Sigmoid colon (tissue), 4 donors: ENCODE data around the gene PTGDS.

Experiments used
- EP300 ChIP-seq, 4 donors: sonication (generic); formaldehyde crosslinking; IDR thresholded peaks; one replicate each; pipeline ENCODE4 v1.6.1; 2017; ENCODE audit warnings: antibody characterized with exemption in 4 of 4
- POLR2AphosphoS5 ChIP-seq, 4 donors: sonication (generic); formaldehyde crosslinking; IDR thresholded peaks; one replicate each; pipeline ENCODE4 v1.6.1; 2017; ENCODE audit warnings: antibody characterized with exemption in 4 of 4
- TF ChIP-seq, protein P1 (sequence below), 4 experiments: fragments of 450-650 bp in 3 of 4; fragments of 200-600 bp in 1 of 4; IDR thresholded peaks; one replicate each; pipeline ENCODE4 v1.5.1; 2016 to 2019; ENCODE audit warnings: antibody characterized with exemption in 4 of 4, mild to moderate bottlenecking in 3 of 4, moderate library complexity in 2 of 4

DNA sequence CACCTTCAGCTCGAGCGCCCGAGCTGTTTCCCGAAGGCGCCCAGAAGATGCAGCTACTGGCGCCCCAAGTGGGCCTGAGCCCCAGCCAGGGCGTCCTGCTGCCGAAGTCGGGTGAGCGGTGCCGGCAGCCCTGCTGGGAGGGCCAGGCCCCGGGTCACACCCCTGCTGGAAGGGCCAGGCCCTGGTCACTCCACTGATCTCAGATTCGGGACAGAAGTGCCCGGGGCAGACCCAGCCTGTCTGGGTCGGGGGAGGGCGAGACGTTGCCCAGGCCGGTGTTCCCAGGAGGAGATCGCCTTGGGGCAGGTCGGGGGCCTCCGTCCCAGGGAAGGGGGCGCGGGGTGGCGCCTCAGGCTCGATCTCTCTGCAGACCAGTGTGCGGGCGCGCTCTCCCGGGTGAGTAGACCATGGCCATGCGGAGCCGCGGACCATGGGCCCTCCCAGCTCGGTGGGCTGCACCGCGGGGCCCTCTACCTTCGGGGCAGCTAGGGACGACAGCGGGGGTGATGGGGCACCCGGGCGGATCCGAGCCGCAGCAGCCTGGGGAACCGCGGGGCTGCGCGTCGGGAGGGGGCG is 7.8 kb downstream of the PTGDS start:
- TF ChIP-seq POLR2AphosphoS5 (IDR thresholded peaks at IDR 0.05) (no peak), EP300 (IDR thresholded peaks at IDR 0.05) (no peak)
- TF ChIP-seq, protein P1, sequence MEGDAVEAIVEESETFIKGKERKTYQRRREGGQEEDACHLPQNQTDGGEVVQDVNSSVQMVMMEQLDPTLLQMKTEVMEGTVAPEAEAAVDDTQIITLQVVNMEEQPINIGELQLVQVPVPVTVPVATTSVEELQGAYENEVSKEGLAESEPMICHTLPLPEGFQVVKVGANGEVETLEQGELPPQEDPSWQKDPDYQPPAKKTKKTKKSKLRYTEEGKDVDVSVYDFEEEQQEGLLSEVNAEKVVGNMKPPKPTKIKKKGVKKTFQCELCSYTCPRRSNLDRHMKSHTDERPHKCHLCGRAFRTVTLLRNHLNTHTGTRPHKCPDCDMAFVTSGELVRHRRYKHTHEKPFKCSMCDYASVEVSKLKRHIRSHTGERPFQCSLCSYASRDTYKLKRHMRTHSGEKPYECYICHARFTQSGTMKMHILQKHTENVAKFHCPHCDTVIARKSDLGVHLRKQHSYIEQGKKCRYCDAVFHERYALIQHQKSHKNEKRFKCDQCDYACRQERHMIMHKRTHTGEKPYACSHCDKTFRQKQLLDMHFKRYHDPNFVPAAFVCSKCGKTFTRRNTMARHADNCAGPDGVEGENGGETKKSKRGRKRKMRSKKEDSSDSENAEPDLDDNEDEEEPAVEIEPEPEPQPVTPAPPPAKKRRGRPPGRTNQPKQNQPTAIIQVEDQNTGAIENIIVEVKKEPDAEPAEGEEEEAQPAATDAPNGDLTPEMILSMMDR (IDR thresholded peaks at IDR 0.05), result no peak
